Activated CD4-positive, alpha-beta T cell treated with anti-CD3 and anti-CD28 coated beads, Interleukin-2, amount 50 U/mL, for 24 hours (primary cell): ENCODE measurements around the gene NUDT9.

Experiments used
- DNase-seq, 2 donors: peaks; one replicate each; pipeline ENCODE4 v3.0.0-alpha.2; 2020; ENCODE audit warnings: low read depth in 1 of 2, low spot score in 1 of 2

Gene NUDT9

GRCh38 chr4:87506974-87507701, 84.8 kb downstream of the NUDT9 start:
- no peak for DNase-seq
